PFSK-1 (cell line): Measurements from ENCODE around the gene OSBPL10.

ENCODE experiments used
- FOXP2 ChIP-seq: optimal IDR thresholded peaks from 2 replicates; pipeline ENCODE3; 2011; ENCODE audit warnings: borderline replicate concordance, control low read depth, inconsistent platforms; ENCODE audit not compliant: insufficient read depth; ENCODE audit errors: extremely low read length, extremely low read depth
- POLR2AphosphoS5 ChIP-seq: IDR thresholded peaks from 2 replicates; pipeline ENCODE4 v1.6.1; 2012; ENCODE audit warnings: low read depth, mild to moderate bottlenecking, control low read depth, low read length, moderate library complexity
- REST ChIP-seq, 2 experiments: IDR thresholded peaks; 2 replicates each; pipeline versions ENCODE4 v1.6.1 to v1.8.0; 2011 to 2012; ENCODE audit warnings: low read depth in 2 of 2, low read length in 2 of 2, control low read depth in 1 of 2, inconsistent platforms in 1 of 2, mild to moderate bottlenecking in 1 of 2, moderate library complexity in 1 of 2; ENCODE audit not compliant: insufficient read depth in 1 of 2
- SIN3A ChIP-seq: IDR thresholded peaks from 2 replicates; pipeline ENCODE4 v1.6.1; 2012; ENCODE audit warnings: mild to moderate bottlenecking, low read length, moderate library complexity, borderline replicate concordance; ENCODE audit not compliant: insufficient read depth
- TAF1 ChIP-seq: IDR thresholded peaks from 2 replicates; pipeline ENCODE4 v1.6.1; 2012; ENCODE audit warnings: low read length, control low read depth, borderline replicate concordance; ENCODE audit not compliant: insufficient read depth

GRCh38 chr3:31892500-31892899, 88.6 kb downstream of the OSBPL10 start:
- no peak for TF ChIP-seq TAF1
- no peak for TF ChIP-seq POLR2AphosphoS5
- no peak for TF ChIP-seq FOXP2
- no peak for TF ChIP-seq SIN3A
- TF ChIP-seq REST (IDR thresholded peaks at IDR 0.05; ENCODE audit: insufficient read depth in 1 of 2, low read depth in 2 of 2, low read length in 2 of 2) = no peak
